ENCODE measurements around the gene MRPL44. TPM values are rescaled to one million over a fixed set of nuclear protein-coding genes. Genes with fewer than 3 reads are reported as not detected.

MRPL44 gene
- total RNA-seq, 1 donor from 2014 or later, result 24.6 TPM

GRCh38 chr2:224011837-224012236 is 54.6 kb downstream of the MRPL44 start:
- Mint-ChIP-seq H3K9me3 (ENCODE audit: low read depth) (no peaks in the 10 kb centered on the region), H3K36me3 (ENCODE audit: low read depth) (no peaks in the 10 kb centered on the region), H3K4me1 (ENCODE audit: low read depth) (peaks cover 7% of the 10 kb centered on the region), H3K27me3 (ENCODE audit: low read depth) (no peaks in the 10 kb centered on the region), H3K4me3 (ENCODE audit: unreplicated experiment) (no peak overlapping the region), H3K27ac (ENCODE audit: unreplicated experiment) (no peak overlapping the region)
- TF ChIP-seq, protein P1, sequence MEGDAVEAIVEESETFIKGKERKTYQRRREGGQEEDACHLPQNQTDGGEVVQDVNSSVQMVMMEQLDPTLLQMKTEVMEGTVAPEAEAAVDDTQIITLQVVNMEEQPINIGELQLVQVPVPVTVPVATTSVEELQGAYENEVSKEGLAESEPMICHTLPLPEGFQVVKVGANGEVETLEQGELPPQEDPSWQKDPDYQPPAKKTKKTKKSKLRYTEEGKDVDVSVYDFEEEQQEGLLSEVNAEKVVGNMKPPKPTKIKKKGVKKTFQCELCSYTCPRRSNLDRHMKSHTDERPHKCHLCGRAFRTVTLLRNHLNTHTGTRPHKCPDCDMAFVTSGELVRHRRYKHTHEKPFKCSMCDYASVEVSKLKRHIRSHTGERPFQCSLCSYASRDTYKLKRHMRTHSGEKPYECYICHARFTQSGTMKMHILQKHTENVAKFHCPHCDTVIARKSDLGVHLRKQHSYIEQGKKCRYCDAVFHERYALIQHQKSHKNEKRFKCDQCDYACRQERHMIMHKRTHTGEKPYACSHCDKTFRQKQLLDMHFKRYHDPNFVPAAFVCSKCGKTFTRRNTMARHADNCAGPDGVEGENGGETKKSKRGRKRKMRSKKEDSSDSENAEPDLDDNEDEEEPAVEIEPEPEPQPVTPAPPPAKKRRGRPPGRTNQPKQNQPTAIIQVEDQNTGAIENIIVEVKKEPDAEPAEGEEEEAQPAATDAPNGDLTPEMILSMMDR (IDR thresholded peaks at IDR 0.05), result no peak
- DNase-seq (ENCODE audit: low spot score), result no peak

DNA sequence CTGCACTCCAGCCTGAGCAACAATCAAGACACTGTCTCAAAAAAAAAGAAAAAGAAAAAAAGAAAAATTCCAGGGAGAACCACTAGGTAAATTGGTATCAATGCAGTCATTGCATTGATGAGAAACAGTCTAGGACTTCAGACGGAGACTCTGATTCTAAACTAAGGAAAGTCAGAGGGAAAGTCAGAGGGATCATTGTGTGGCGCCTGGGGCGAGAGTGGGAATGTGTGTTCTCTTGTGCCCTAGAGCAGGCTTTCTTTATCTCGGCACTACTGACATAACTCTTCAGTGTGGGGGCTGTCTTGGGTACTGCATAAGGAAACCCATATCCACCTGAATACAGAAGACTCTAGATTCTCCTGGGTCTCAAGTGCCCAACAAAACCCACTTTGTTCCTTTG is 57.1 kb downstream of the MRPL44 start:
- Mint-ChIP-seq H3K9me3 (ENCODE audit: low read depth) (no peaks in the 10 kb centered on the region), H3K27ac (ENCODE audit: unreplicated experiment) (no peak overlapping the region), H3K27me3 (ENCODE audit: low read depth) (no peaks in the 10 kb centered on the region), H3K4me3 (ENCODE audit: unreplicated experiment) (no peak overlapping the region), H3K36me3 (ENCODE audit: low read depth) (no peaks in the 10 kb centered on the region), H3K4me1 (ENCODE audit: low read depth) (peaks cover 7% of the 10 kb centered on the region)
- no peak for DNase-seq (ENCODE audit: low spot score)
- TF ChIP-seq, protein P1 (IDR thresholded peaks at IDR 0.05), result no peak

- Mint-ChIP-seq H3K36me3 (ENCODE audit: low read depth) (no peaks in the 10 kb centered on the region), H3K4me1 (ENCODE audit: low read depth) (no peaks in the 10 kb centered on the region), H3K27me3 (ENCODE audit: low read depth) (no peaks in the 10 kb centered on the region), H3K9me3 (ENCODE audit: low read depth) (no peaks in the 10 kb centered on the region), H3K4me3 (ENCODE audit: unreplicated experiment) (no peak overlapping the region), H3K27ac (ENCODE audit: unreplicated experiment) (no peak overlapping the region)
- TF ChIP-seq, protein P1 (IDR thresholded peaks at IDR 0.05), result no peak
- DNase-seq (ENCODE audit: low spot score), result no peak
Observed at GRCh38 chr2:224016963-224017362, 59.7 kb downstream of the MRPL44 start.

Other genes with a start within 250 kb of the MRPL44 start
- gene AP1S3, start 119.9 kb upstream of the MRPL44 start, total RNA-seq, result 5.2 to 6.4 TPM (median 5.5 TPM) in 3 replicates
- gene WDFY1, start 12.1 kb upstream of the MRPL44 start, total RNA-seq, result 52.3 to 68.0 TPM (median 61.3 TPM) in 3 replicates
- gene SERPINE2, start 81.8 kb downstream of the MRPL44 start, total RNA-seq, result 46.9 to 61.0 TPM (median 48.4 TPM) in 3 replicates

Data from chondrocyte (in vitro differentiated cells).